HG02870 (cell line): Measurements from ENCODE around the gene KRT12.

Experiments
- ATAC-seq: cut with Tn5 transposase; IDR thresholded peaks from one replicate; pipeline ENCODE4 v1.9.1; 2021; ENCODE audit warnings: mild to moderate bottlenecking, moderate library complexity; ENCODE audit not compliant: unreplicated experiment

The KRT12 gene

DNA sequence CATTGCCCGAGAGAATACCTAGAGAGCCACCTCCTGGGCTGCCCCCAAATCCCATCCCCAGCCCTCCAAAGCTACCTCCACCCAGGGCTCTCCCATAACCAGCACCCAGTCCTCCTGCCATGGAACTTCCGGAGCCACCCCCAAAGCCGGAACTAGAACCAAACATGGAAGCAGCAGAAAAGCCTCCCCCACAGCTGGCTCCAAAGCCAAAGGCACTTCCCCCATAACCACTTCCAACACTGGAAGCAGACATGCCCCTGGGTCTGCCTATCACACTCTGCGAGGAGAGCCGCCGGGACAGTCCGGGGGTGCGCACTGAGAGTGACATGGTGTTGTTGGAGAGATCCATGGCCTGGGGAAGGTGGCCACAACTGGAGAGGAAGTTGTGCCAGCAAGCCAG is at the start of gene KRT12:
Gene KRT12 (minus strand): TSS at position 386 of the 400 bp plus-strand sequence. CDS start 37 bp downstream, at position 349.
- ATAC-seq = no peak

DNA sequence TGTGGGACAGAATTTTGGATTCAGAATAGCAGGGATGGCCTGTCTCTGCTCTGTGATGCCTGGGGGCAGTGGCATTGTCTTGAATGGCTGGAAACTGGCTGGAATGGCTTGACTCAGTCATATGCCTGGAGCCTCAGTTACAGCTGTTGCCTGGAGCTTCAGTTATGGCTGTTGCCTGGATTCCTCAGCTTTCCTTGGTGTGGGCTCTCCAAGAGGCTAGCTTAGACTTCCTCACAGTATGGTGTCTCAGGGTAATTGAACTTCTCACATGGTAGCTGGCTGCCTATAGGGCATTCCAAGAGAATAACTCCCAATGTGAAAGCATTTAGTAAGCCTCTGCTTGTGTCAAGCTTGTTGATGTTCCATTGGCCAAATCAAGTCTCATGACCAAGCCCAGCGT is 49.3 kb upstream of the KRT12 start:
- ATAC-seq = no peak

DNA sequence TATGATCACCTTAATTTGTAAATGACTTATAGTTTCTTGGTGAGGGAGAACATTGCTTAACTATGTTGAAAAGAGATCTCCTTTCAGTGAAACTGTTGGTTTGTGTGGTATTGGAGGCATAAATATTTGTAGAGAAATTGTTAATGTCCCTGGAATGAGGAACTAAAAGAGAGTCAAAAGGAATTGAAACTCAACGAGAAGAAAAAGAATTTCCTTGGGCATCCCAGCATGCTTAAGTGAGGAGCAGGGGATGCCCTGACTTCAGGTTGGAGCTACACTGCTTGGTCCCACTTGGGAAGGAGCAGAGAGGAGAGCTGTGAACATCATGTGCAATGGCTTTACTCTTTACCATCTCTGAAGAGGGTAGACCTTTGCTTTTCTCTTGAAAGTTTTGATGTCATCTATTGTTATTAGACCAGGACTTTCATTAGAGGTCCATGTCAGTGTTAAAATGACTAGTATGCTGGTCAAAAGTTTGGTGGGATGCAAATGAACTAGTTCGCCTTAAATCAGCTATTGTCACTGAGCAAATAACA is 48.8 kb upstream of the KRT12 start:
- peak; percentile 66 for ATAC-seq

DNA sequence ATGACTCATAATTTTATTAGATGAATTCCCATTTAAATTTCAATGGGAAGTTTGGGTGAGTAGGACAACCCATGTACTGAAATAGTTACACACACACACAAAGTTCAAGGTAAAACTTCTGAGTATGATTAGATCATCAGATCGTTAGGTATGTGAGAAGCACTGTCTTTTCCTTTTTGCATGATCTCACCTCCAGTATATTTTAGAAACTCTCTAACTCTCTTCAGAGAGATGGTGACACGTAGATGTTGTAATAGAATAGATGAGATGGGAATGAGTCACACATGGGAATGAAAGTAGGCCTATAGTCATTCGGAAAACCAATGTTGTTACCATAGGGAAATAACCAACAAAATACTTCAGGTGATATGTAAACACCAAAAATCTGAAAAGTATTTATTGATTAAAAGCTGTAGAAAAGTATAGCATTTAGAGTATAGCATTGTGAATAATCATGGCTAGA is 48.2 kb upstream of the KRT12 start:
- peak; percentile 63 for ATAC-seq

DNA sequence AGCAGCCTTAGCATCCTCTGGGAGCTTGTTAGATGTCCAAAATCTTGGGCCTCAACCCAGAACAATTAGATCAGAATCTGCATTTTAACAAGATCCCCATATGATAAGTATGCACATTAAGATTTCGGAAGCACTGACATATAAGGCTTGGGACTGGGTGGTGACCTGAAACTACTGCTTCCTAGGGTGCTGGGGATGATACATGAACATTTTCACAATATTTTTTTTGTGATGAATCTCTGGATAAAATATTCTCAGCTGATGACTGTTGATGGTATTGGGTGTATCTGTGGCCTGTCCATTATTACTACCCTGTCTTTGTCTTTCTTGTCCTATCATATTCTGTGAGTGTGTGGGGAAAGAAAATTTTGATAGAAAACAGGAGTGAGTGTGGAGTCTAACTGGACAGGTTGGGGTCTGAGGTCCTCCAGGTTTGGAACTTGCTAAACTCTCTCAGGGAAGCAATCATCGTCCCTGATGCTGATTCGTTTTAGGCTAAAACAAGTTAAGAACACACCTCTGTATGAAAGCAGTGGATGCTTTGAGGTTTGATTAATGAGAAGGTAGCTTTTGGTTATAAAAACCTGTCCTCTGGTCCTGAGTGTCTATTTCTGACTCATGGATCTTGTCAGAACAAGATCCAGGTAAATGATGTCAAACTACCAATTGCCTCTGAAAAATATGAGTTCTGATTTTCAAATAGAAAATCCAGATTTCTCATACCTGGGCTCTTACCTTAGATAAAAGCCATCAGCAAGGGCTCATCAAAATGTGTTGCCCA is 47.2 kb upstream of the KRT12 start:
- ATAC-seq = no peak

DNA sequence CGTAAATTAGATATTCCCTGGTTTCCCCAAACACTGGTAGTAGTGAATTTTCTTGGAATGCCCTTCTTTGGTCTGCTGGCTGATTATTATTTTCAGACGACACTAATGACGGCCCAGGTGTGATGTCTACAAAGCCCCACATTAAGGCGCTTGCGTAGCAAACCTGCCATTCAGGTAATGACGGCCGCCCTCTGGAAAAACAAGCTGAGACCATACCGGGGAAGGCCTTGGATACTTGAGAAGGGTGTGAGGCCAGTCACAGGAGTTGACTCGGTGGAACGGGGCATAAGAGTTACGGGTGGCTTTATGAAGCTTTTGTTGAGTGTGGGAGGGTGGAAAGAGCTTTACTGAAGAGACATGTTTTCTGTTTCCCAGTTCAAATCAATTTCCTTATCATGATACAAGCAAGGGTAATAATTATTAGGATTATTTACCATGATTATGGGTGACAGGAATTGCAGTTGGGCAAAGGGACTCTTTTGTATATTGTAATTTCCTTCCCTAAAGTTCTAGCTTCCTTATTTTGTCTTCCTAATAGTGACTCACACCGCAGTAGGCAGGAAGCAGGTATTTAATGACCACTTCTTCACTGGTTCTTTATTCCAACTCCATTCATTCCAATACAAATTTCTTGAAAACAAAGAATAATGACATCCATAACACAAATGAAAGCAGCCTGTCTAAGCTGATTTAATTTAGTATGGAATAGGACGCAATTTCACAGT is 45.6 kb upstream of the KRT12 start:
- ATAC-seq = no peak

DNA sequence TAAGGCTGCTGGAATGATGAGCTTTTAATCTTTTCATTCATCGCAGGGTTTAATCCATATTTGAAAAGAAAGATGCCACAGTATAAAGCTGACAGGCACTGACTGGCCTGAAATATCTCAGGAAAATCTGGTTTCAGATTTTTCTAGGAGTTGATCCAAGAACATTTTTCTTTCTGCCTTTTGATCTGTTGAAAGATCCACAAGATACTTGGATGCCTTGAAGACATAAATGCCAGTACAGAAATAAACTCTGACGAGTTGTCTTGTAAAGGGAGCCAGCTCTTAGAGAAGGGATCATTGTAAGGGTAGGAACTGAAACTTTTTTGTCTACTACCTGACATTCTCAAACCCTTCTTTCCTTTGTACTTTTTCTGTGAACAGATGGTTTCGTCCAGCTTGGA is 43.4 kb upstream of the KRT12 start:
- ATAC-seq = no peak

DNA sequence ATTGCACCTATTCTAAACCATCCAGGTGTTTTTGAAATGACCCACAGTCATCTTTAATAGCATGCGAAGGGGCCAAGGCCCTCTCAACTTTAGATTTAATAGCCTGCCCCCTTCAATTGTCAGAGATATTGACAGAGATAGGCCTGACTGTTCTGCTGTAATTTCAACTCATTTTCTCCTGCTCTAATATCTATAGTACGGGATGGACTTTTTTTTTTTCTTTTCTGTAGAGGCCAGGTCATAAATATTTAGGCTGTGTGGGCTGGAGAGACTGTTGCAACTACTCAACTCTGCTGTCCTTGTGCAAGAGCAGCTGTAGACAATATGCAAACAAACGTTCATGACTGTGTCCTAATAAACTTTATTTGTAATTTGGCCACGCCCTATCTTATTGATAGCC is 42.7 kb upstream of the KRT12 start:
- ATAC-seq = no peak

DNA sequence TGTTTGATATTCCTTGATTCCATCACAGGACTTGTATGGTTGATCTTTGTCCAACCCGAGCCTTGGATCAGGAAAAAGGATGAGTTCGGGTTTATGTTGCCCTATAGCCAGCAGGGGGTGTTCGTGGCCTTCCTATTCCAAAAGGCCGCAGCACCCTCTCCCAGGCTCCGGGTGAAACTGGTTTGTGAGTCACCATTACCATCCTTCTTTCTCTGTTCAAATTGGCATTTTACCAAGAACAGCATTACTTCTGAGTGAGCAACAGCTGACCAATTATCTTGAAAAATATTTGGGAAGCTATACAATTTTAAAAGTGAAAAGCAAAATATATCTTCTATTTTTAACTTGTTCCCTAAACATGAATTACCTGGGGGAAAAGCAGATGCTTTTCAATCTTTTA is 42.3 kb upstream of the KRT12 start:
- ATAC-seq = peak; percentile 47

DNA sequence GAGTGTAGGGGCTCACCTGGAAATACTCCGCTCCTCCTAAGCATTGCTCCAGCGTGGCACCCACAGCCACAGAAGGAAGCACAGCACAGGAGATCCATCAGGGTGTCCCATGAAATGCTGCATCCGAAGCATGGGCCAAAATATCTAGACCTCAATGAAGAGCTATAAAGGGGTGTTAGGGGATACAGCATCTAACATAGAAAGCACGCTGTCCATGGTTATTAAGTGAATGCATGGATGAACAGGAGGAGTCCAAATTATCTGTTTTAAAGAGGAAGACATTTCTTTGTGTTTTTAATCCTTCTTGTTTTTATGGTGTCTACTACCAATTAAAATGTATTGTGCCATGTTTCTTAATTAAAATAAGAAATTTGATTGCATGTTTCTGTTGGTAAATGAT is 39.6 kb upstream of the KRT12 start:
- ATAC-seq = no peak

DNA sequence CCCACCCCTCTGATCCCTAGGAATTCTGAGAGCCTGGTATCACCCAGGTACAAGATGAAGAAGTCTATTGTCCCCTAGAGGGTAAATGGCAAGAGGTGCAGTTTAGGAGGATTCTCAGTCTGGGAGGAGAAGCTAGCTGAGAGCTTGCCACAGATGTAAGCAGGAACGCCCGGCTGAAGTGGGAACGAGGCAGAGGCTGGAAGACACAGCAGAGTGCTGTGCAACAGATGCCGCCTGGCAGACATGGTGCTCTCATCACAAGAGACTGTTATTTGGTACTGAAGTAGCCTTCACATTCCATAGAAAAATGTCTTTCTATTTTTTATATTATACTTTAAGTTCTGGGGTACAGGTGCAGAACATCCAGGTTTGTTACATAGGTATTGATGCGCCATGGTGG is 38.3 kb upstream of the KRT12 start:
- no peak for ATAC-seq

DNA sequence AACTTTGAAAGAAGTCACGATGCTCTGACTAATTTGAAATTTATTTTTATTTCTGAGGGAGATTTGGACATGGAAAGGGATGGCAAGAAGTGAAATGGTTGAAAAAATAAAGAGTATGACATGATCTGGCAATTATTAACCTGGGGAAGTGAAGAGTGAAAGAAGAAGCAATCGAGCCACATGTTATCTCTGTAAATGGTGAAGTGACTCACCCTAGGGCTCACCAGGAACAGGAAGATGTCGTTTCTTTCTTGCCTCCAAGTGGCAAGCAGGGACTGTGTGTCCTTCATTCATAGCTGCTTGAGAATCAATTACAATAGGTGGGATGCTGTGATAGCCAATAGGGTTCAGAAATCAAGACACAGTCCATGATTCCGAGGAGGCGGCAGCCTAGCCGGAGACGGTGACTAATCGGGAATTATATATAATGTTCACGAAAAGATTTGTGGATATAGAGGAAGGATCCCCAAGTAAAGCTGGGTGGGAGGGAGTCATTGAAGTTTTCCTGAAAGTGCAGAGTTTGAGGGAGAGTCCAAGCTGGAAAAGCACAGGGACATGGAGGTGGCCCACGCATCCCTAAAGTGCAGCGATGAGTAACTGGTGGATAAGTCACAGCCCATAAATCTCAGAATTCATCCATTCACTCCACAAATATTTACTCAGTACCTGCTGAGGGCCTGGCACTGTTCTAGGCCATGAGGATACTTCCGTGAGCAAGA is 36.3 kb upstream of the KRT12 start:
- ATAC-seq = no peak

DNA sequence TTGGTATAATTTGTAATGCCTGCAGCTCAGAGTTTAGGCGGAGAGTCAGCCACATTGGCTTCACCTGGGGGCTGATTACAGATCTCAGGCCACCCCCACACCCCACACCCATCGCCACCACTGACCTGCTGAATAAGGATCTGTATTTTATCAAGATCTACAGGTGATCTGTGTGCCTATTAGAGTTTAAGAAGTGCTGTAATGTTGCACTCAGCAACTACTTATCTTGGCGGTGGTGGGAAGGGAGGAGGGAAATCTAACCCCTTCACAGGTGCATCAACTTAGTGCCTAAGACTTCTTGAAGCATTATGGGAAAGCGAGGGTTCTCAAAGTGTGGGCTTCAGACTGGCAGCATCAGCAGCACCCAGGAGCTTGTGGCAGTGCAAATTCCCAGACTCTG is 35.5 kb upstream of the KRT12 start:
- ATAC-seq = no peak

DNA sequence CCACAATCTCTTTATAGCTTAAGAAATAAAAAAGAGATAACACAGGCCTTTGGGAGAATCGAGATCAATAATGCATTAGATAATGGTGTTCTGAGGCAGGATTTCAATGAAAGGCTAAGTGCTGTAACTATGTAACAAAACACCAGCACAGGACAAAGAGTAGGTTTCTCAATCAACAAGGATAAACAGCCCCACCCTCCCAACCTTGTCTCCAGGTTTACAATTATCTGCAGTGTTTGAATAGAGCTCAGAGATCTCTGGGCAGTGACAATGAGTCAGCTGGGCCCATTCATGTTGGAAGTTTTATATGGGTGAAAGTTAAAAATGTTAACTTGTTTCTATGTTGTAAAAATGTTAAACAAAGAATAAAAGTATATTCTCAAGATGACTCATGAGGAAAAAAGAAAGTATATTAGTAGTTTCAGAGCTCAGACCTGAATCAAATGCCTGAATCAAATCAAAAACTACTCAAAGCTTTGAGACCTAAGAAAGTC is 35.0 kb upstream of the KRT12 start:
- ATAC-seq = no peak

DNA sequence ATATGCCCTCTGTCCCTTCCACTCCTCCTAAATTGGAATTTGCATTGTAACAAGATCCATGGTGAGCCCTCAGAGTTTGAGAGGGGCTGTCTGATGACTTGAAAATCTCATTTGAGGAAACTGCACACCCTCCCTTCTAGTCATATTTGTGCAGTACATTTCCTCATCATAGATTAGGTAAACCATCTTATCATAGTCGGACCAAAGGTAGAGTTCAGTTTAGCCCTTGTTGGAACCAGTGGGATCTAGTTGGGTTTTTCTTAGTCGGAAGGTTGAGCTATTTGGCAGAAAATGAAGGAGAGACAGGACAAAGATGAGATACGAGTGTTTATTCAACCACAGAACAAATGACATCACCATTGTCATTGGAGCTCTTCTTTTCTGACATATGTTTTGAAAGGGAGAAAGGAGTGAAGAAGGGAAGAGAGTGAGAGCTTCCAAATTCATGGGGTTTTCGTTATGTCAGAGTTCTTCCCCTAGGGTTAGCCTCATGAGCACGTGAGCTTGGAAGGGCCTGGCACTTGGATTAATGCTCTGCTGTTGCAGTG is 33.9 kb upstream of the KRT12 start:
- ATAC-seq = no peak

DNA sequence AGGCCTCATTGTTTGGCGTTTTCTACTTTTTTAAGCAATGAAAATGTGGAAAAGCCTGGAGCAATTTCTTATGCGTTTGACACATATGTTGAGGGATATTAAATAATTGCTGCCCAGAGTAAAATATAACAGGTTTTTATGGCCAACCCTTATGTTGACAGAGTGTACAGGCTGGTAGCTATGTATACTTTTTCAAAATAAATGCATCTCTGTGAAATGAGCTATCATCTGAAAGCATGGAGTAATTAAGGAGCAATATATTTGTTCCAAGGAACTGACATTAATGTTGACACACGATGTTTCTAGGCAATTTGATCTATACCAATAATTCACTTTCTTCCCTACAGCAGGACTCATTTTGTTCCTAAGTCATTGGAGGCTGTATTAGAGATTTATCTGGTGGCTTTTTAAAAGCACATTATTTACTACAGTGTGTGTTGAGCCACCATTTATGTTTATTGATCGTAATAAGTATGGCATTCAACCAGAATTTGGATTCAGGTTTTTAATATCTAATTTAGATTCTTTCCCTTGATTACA is 30.0 kb upstream of the KRT12 start:
- ATAC-seq = no peak

DNA sequence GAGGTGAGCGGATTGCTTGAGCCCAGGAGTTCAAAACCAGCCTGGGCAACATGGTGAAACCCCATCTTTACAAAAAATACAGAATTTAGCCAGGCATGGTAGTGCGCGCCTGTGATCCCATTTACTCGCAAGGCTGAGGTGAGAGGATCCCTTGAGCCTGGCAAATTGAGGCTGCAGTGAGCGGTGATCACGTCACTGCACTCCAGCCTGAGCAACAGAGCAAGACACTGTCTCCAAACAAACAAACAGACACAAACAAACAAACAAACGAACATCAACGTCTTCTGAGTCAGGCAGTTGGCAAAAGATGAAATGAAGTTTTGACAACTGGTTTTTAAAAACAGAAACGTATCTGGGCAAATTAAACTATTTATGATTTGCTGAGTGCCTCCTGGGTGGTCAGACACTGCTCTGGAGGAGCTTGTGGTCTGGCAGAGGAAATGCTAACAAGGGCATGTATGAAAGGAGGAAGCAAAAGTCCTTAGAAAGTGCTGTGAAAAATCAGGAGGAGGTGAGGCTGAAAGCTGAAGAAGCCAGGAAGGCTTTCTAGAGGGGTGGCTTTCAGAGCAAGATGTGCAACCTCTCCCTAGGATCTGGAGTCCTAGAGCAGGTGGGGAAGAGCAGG is 28.2 kb upstream of the KRT12 start:
- no peak for ATAC-seq

DNA sequence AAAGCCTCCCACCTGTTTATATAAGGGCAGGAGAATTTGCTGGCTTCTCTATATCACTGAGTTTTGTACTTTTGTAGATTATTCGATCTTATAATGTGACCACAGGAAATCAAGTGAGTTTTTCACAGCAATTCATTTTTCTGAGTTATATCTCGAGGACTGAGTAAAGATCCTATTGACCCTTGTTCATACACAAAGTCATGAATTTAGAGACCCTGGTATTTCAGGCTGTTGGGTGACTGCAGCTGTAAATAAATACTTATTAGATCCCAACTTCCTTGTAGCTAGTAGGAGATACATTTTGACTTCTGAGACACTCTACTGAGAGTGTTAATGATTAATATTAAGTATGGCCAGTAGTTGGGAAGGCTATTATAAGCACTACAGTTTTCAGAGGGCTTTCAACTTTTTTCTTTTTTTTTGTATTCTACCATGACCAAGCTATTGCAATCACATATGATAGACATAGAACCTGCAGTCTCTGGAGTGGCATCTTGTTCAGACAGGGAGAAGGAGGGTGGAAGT is 21.2 kb upstream of the KRT12 start:
- no peak for ATAC-seq

DNA sequence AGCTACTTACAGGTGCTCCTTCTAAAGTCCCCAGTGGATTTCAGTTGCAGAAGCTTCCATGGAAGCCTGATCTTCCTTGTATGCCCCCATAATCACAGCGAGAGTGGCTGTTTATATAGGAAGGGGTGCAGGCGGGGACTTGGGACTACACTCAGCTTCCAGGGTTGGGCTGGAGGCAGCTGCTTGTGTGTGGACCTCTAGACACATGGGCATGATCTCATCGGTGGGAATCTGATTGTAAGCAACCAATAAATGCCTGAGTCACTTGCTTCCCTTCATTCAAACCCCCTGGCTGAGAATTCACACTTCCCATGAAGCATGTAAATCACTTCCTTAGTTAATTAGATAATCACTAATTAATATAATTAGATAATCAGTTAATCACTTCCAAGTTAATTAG is 19.1 kb upstream of the KRT12 start:
- ATAC-seq = no peak
